ENCODE measurements around the gene GCK. TPM values are rescaled to one million over a fixed set of nuclear protein-coding genes. Genes with fewer than 3 reads are reported as not detected.

The GCK gene
- total RNA-seq (0.22 and 0.87 TPM in 2 replicates), polyA plus RNA-seq (0.24 and 0.62 TPM in 2 replicates), polyA minus RNA-seq (0.43 and 0.86 TPM in 2 replicates)
- 0.23 TPM for total RNA-seq (2013)

DNA sequence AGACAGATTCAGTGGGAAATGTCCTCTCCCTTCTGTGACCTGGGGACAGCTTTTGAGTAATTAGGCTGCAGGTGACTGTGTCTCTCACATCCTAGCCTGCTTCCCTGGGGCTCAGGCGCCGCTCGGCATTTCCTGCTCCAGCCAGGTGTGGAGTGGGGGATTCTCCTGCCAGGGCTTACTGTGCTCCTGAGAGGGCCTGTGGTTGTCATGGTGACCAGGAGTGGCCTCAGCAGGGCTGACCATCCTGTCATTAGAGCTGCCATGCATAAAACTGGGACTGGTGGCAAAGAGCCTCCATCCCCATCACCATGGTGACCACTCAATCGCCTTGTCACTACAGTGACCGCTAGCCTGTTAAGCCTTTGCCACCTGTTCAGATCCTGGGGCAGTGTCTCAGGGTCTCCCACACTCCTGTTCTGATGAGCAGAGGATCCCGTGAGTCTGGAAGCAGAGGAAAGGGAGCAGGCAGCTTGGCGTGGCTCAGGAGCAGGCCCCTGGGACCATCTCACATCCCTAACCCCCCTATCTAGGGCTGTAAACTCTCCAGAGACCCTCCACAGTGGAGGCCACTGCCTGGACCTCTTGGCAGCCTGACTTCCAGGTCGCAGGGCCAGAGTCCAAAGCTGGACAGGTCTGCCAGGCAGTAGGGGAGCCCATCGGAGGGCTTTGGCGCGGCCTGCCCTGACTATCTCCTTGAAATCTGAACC lies at the start of gene GCK:
Gene GCK (minus strand): TSS at position 154 of the 707 bp plus-strand sequence. CDS start 486 bp downstream, outside the sequence.
- H3K4me3 ChIP-seq (ENCODE audit: control extremely low read depth in 1 of 5, extremely low read depth in 1 of 5, insufficient read depth in 1 of 5, low read depth in 2 of 5, low read length in 4 of 5) = no peak within 1 kb of the TSS
- Mint-ChIP-seq H3K27ac (no peak within 1 kb of the TSS), H3K27me3 (peaks cover 11% of the 10 kb centered on the region), H3K4me3 (no peak within 1 kb of the TSS), H3K4me1 (no peaks in the 10 kb centered on the region), H3K9me3 (ENCODE audit: insufficient read depth) (no peaks in the 10 kb centered on the region)
- intact Hi-C loops (cut with micrococcal nuclease) = no loop called here
- H3K4me2 ChIP-seq (replicated peaks; ENCODE audit: low read depth, low read length, poor library complexity, severe bottlenecking) = no peak within 1 kb of the TSS
- H3K9ac ChIP-seq (ENCODE audit: low read length) = no peak within 1 kb of the TSS
- TF ChIP-seq EZH2 (IDR thresholded peaks at IDR 0.05; ENCODE audit: borderline replicate concordance, insufficient read depth, low read depth, low read length, poor library complexity, severe bottlenecking) (no peak), CTCF (IDR thresholded peaks at IDR 0.05) (no peak)
- H3K36me3 ChIP-seq (replicated peaks in 1 of 2; ENCODE audit: control extremely low read depth in 1 of 2, control insufficient read depth in 1 of 2, extremely low read depth in 1 of 2, insufficient read depth in 2 of 2, low read length in 1 of 2) = no peaks in the 10 kb centered on the region
- H3K27me3 ChIP-seq (replicated peaks in 1 of 4; ENCODE audit: control extremely low read depth in 1 of 4, control insufficient read depth in 3 of 4, insufficient read depth in 4 of 4, low read length in 3 of 4) = no peaks in the 10 kb centered on the region
- ChIA-PET POLR2A (no interaction called here), CTCF (no interaction called here)
- 83% methylated on average over 11 of the region's 11 CpGs for WGBS (ENCODE audit: insufficient coverage)
- no peaks in the 10 kb centered on the region for H3K4me1 ChIP-seq (ENCODE audit: control insufficient read depth in 2 of 2, insufficient read depth in 2 of 2, low read length in 2 of 2)
- no peaks in the 10 kb centered on the region for H3K79me2 ChIP-seq (ENCODE audit: control insufficient read depth, insufficient read depth, low read length)
- no peaks in the 10 kb centered on the region for H3K9me3 ChIP-seq (ENCODE audit: control extremely low read depth in 1 of 3, control insufficient read depth in 2 of 3, insufficient read depth in 1 of 3, low read length in 2 of 3)
- ATAC-seq (ENCODE audit: low read depth) (no peak), DNase-seq (no peak)
- H2AFZ ChIP-seq (ENCODE audit: insufficient read depth, low read depth, low read length, poor library complexity, severe bottlenecking) = no peak within 1 kb of the TSS
- H4K20me1 ChIP-seq (ENCODE audit: control insufficient read depth, insufficient read depth, low read length, poor library complexity, severe bottlenecking) = no peaks in the 10 kb centered on the region
- no peak within 1 kb of the TSS for H3K27ac ChIP-seq (ENCODE audit: low read length in 2 of 2)

DNA sequence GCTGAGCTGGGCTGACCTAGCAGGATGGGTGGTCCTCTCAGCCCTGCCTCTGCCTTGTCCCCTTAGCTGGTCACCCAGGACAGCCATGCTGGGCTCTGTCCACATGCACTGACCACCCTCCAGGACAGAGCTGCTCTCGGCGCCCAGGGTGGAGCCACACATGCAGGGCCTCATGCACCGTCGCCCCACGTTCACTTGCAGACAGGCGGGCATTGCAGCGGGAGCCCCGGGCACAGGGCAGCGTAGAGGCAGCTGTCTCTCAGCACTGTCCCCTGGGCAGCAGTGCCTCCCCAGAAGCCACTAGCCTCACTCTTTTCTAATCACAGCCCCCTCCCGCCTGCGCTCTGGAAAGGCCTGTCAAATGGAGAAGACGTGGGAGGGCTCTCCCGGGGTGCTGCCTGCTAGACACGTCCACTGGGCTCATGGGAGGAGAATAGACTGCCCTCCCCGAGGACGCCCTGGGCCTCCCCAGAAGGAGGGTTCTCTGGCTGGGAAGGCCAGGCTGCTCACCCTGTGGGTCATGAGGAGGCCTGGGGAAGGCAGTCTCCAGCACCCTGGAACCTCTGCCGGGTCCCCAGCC lies 49.0 kb upstream of the GCK start:
- Histone ChIP-seq H3K4me3 (ENCODE audit: control extremely low read depth in 1 of 5, extremely low read depth in 1 of 5, insufficient read depth in 1 of 5, low read depth in 2 of 5, low read length in 4 of 5) (no peak overlapping the region), H3K9me3 (ENCODE audit: control extremely low read depth in 1 of 3, control insufficient read depth in 2 of 3, insufficient read depth in 1 of 3, low read length in 2 of 3) (no peaks in the 10 kb centered on the region), H3K79me2 (ENCODE audit: control insufficient read depth, insufficient read depth, low read length) (no peaks in the 10 kb centered on the region), H3K27ac (ENCODE audit: low read length in 2 of 2) (no peak overlapping the region), H2AFZ (ENCODE audit: insufficient read depth, low read depth, low read length, poor library complexity, severe bottlenecking) (no peak overlapping the region), H3K4me1 (ENCODE audit: control insufficient read depth in 2 of 2, insufficient read depth in 2 of 2, low read length in 2 of 2) (peaks cover 3 to 7% of the 10 kb centered on the region in 2 donors), H3K9ac (ENCODE audit: low read length) (no peak overlapping the region), H4K20me1 (ENCODE audit: control insufficient read depth, insufficient read depth, low read length, poor library complexity, severe bottlenecking) (no peaks in the 10 kb centered on the region), H3K27me3 (replicated peaks in 1 of 4; ENCODE audit: control extremely low read depth in 1 of 4, control insufficient read depth in 3 of 4, insufficient read depth in 4 of 4, low read length in 3 of 4) (no peaks in the 10 kb centered on the region), H3K4me2 (replicated peaks; ENCODE audit: low read depth, low read length, poor library complexity, severe bottlenecking) (no peak overlapping the region), H3K36me3 (replicated peaks in 1 of 2; ENCODE audit: control extremely low read depth in 1 of 2, control insufficient read depth in 1 of 2, extremely low read depth in 1 of 2, insufficient read depth in 2 of 2, low read length in 1 of 2) (no peaks in the 10 kb centered on the region)
- no peak for ATAC-seq (ENCODE audit: low read depth)
- POLR2A ChIA-PET = no interaction called here
- Mint-ChIP-seq H3K27me3 (peaks cover 3% of the 10 kb centered on the region), H3K4me3 (no peak overlapping the region), H3K9me3 (ENCODE audit: insufficient read depth) (no peaks in the 10 kb centered on the region), H3K4me1 (peaks cover 3% of the 10 kb centered on the region), H3K27ac (no peak overlapping the region)
- 85% methylated on average over 17 of the region's 17 CpGs for WGBS (ENCODE audit: insufficient coverage)
- DNase-seq = no peak
- intact Hi-C loops (cut with micrococcal nuclease) = no loop called here
- CTCF ChIA-PET = no interaction called here
- no peak for TF ChIP-seq EZH2 (IDR thresholded peaks at IDR 0.05; ENCODE audit: borderline replicate concordance, insufficient read depth, low read depth, low read length, poor library complexity, severe bottlenecking)
- no peak for TF ChIP-seq CTCF (IDR thresholded peaks at IDR 0.05)
